A375 (cell line): ENCODE results near the gene TUBB. TPM values are rescaled to one million over a fixed set of nuclear protein-coding genes. Genes with fewer than 3 reads are reported as not detected.

Experiments used
- small RNA-seq: library from RNA; depleted of rRNA; stranded (forward); fragments of <200 nt; gene quantifications from one replicate; pipeline ENCODE3, GENCODE V24; 2014
- total RNA-seq: library from RNA; depleted of rRNA; stranded (reverse); fragments of >200 nt; shearing (Covaris generic); gene quantifications from 2 replicates; pipeline ENCODE4 v1.2.3, GENCODE V29; 2014; rRNA removed

Gene TUBB
- 662 and 749 TPM in 2 replicates for total RNA-seq

GRCh38 chr6:30719791-30720737 is at the start of gene TUBB:
TSS of gene TUBB (plus strand) at chr6:30720352. CDS start at chr6:30720507, 155 bp downstream.

GRCh38 chr6:30672445-30673253 is 47.5 kb upstream of the TUBB start, which contains the start of gene DHX16:
TSS of gene DHX16 (minus strand) at chr6:30673006. CDS start at chr6:30672841, 165 bp downstream.

GRCh38 chr6:30686009-30686907 is 33.9 kb upstream of the TUBB start, which contains the start of gene PPP1R18:
TSS of gene PPP1R18 (minus strand) at chr6:30686645. CDS start at chr6:30686018, 627 bp downstream.

GRCh38 chr6:30690403-30691207 is 29.5 kb upstream of the TUBB start, which contains the start of gene NRM:
TSS of gene NRM (minus strand) at chr6:30690984. CDS start at chr6:30690974, 10 bp downstream.

GRCh38 chr6:30717129-30717844 is 2.9 kb upstream of the TUBB start, which contains the start of gene MDC1:
TSS of gene MDC1 (minus strand) at chr6:30717281. CDS start at chr6:30715175, 2,106 bp downstream.

GRCh38 chr6:30742316-30743098 is 22.4 kb downstream of the TUBB start, which contains the start of gene FLOT1:
TSS of gene FLOT1 (minus strand) at chr6:30742687. CDS start at chr6:30742189, 498 bp downstream.

GRCh38 chr6:30744054-30744805 is 24.1 kb downstream of the TUBB start, which contains the start of gene IER3:
TSS of gene IER3 (minus strand) at chr6:30744547. CDS start at chr6:30744518, 29 bp downstream.

Small RNA genes within 50 kb of the gene (small RNA-seq; reads per million reads assigned to genes)
- gene RF00019 (not detected), gene RN7SL353P (not detected)

Other genes starting within 250 kb of the TUBB start
- gene HLA-E, start 230.8 kb upstream of the TUBB start, total RNA-seq: 116 and 124 TPM in 2 replicates
- gene GNL1, start 163.9 kb upstream of the TUBB start, total RNA-seq: 27.1 and 37.5 TPM in 2 replicates
- gene PRR3, start 163.1 kb upstream of the TUBB start, total RNA-seq: 9.2 and 15.1 TPM in 2 replicates
- gene ABCF1, start 148.9 kb upstream of the TUBB start, total RNA-seq: 55.0 and 64.6 TPM in 2 replicates
- 30.4 and 33.8 TPM in 2 replicates for gene PPP1R10, start 103.1 kb upstream of the TUBB start, total RNA-seq
- gene MRPS18B, start 102.5 kb upstream of the TUBB start, total RNA-seq: 50.3 and 57.9 TPM in 2 replicates
- 4.8 and 5.5 TPM in 2 replicates for gene ATAT1, start 93.5 kb upstream of the TUBB start, total RNA-seq
- gene C6orf136, start 73.2 kb upstream of the TUBB start, total RNA-seq: 2.6 and 4.3 TPM in 2 replicates
- gene DHX16, start 47.3 kb upstream of the TUBB start, total RNA-seq: 41.0 and 53.8 TPM in 2 replicates
- gene PPP1R18, start 33.7 kb upstream of the TUBB start, total RNA-seq: 43.3 and 52.6 TPM in 2 replicates
- gene NRM, start 29.4 kb upstream of the TUBB start, total RNA-seq: 5.7 and 7.7 TPM in 2 replicates
- 7.2 and 10.0 TPM in 2 replicates for gene MDC1, start 3.1 kb upstream of the TUBB start, total RNA-seq
- 72.6 and 83.5 TPM in 2 replicates for gene FLOT1, start 22.3 kb downstream of the TUBB start, total RNA-seq
- 799 and 821 TPM in 2 replicates for gene IER3, start 24.2 kb downstream of the TUBB start, total RNA-seq
- 67.4 and 78.5 TPM in 2 replicates for gene DDR1, start 164.2 kb downstream of the TUBB start, total RNA-seq
- gene GTF2H4, start 187.9 kb downstream of the TUBB start, total RNA-seq: 8.3 and 12.6 TPM in 2 replicates
- gene VARS2, start 193.9 kb downstream of the TUBB start, total RNA-seq: 25.2 and 25.5 TPM in 2 replicates
- not detected in 2 replicates for gene SFTA2, start 211.8 kb downstream of the TUBB start, total RNA-seq
- gene MUCL3, start 220.6 kb downstream of the TUBB start, total RNA-seq: not detected in 2 replicates